IMR-90 (cell line): Measurements from ENCODE around the gene DALRD3. TPM values are rescaled to one million over a fixed set of nuclear protein-coding genes. Genes with fewer than 3 reads are reported as not detected.
A peak's percentile ranks its signal among the peaks of the same experiment; 100 is the strongest.

Experiments
- ATAC-seq: fragments of 200-7000 bp; cut with Tn5 transposase; 2 replicates; pipeline ENCODE4 v1.9.1; 2020; ENCODE audit warnings: low read depth, mild to moderate bottlenecking, moderate library complexity
- BruUV-seq: library from RNA; stranded (reverse); fragments of 400-500 nt; replicated peaks from 2 replicates; lab custom pipeline; 2021; lab: Mats Ljungman, UMichigan
- CTCF ChIA-PET: fragments of 300-600 bp; formaldehyde crosslinking; extraction: SDS; loops from one replicate; lab custom pipeline; 2021; ENCODE audit warnings: antibody characterized with exemption; lab: Yijun Ruan, JAX
- POLR2A ChIA-PET: fragments of 300-600 bp; sonication (Branson Sonifier 250); formaldehyde crosslinking; loops from one replicate; lab custom pipeline; 2022; ENCODE audit warnings: antibody characterized with exemption; ENCODE audit not compliant: unreplicated experiment; lab: Charles Lee
- DNase-seq: peaks from one replicate; pipeline ENCODE4 v3.0.0; 2013
- H2AFZ ChIP-seq: replicated peaks from 2 replicates; pipeline ENCODE3; 2013; ENCODE audit warnings: low read length, mild to moderate bottlenecking; ENCODE audit not compliant: poor library complexity
- H2AK5ac ChIP-seq: 2 replicates; pipeline ENCODE4 v1.6.1; 2013; ENCODE audit warnings: low read depth, low read length, inconsistent platforms
- H2AK9ac ChIP-seq: replicated peaks from 2 replicates; pipeline ENCODE3; 2013; ENCODE audit warnings: mild to moderate bottlenecking, low read depth, low read length, moderate library complexity; ENCODE audit not compliant: poor library complexity
- H2BK120ac ChIP-seq: 2 replicates; pipeline ENCODE4 v1.6.1; 2013; ENCODE audit warnings: low read depth, low read length, inconsistent platforms
- H2BK15ac ChIP-seq: 3 replicates; pipeline ENCODE4 v1.6.1; 2013; ENCODE audit warnings: low read depth, low read length, inconsistent platforms
- H2BK20ac ChIP-seq: 2 replicates; pipeline ENCODE4 v1.6.1; 2013; ENCODE audit warnings: low read depth, mild to moderate bottlenecking, inconsistent platforms, low read length, moderate library complexity
- H2BK5ac ChIP-seq: 2 replicates; pipeline ENCODE4 v1.6.1; 2013; ENCODE audit warnings: mild to moderate bottlenecking, low read depth, low read length, inconsistent platforms; ENCODE audit not compliant: poor library complexity, severe bottlenecking
- H3K14ac ChIP-seq: replicated peaks from 2 replicates; pipeline ENCODE4 v1.6.1; 2013; ENCODE audit warnings: low read depth, low read length, inconsistent platforms
- H3K18ac ChIP-seq: 2 replicates; pipeline ENCODE4 v1.6.1; 2013; ENCODE audit warnings: low read depth, low read length, control low read depth
- H3K23ac ChIP-seq: 2 replicates; pipeline ENCODE4 v1.6.1; 2013; ENCODE audit warnings: low read depth, low read length, inconsistent platforms
- H3K27ac ChIP-seq: 2 replicates; pipeline ENCODE4 v1.5.1; 2013; ENCODE audit warnings: mild to moderate bottlenecking, control low read depth, low read length; ENCODE audit not compliant: insufficient read depth
- H3K27me3 ChIP-seq: 2 replicates; pipeline ENCODE4 v1.6.1; 2013; ENCODE audit warnings: low read length; ENCODE audit not compliant: control insufficient read depth, insufficient read depth
- H3K36me3 ChIP-seq: 2 replicates; pipeline ENCODE4 v1.6.1; 2013; ENCODE audit warnings: low read length, mixed read lengths; ENCODE audit not compliant: control insufficient read depth, insufficient read depth
- H3K4ac ChIP-seq: 2 replicates; pipeline ENCODE4 v1.6.1; 2013; ENCODE audit warnings: low read depth, low read length, inconsistent platforms
- H3K4me1 ChIP-seq: 2 replicates; pipeline ENCODE4 v1.6.1; 2013; ENCODE audit warnings: low read length, mixed read lengths; ENCODE audit not compliant: control insufficient read depth, insufficient read depth
- H3K4me2 ChIP-seq: 2 replicates; pipeline ENCODE4 v1.6.1; 2013; ENCODE audit warnings: low read depth, mild to moderate bottlenecking, control low read depth, low read length, moderate library complexity
- H3K4me3 ChIP-seq: 2 replicates; pipeline ENCODE4 v1.5.1; 2013; ENCODE audit warnings: low read depth, mild to moderate bottlenecking, control low read depth, low read length, moderate library complexity; ENCODE audit not compliant: insufficient read depth
- H3K56ac ChIP-seq: 2 replicates; pipeline ENCODE4 v1.6.1; 2013; ENCODE audit warnings: low read length, inconsistent platforms; ENCODE audit not compliant: insufficient read depth; ENCODE audit errors: extremely low read depth
- H3K79me1 ChIP-seq, 2 experiments: 2 replicates each; pipeline ENCODE4 v1.6.1; 2013; ENCODE audit warnings: low read length in 2 of 2, inconsistent platforms in 1 of 2, low read depth in 1 of 2
- H3K9ac ChIP-seq: 2 replicates; pipeline ENCODE4 v1.6.1; 2013; ENCODE audit warnings: low read depth, low read length, control low read depth
- H3K9me1 ChIP-seq: 2 replicates; pipeline ENCODE4 v1.6.1; 2013; ENCODE audit warnings: low read length, inconsistent platforms; ENCODE audit not compliant: insufficient read depth
- H3K9me3 ChIP-seq: 2 replicates; pipeline ENCODE4 v1.6.1; 2013; ENCODE audit warnings: low read length; ENCODE audit not compliant: control insufficient read depth, insufficient read depth
- H4K20me1 ChIP-seq: 2 replicates; pipeline ENCODE4 v1.6.1; 2013; ENCODE audit warnings: low read length, inconsistent platforms; ENCODE audit not compliant: insufficient read depth
- H4K5ac ChIP-seq: 2 replicates; pipeline ENCODE4 v1.6.1; 2013; ENCODE audit warnings: mild to moderate bottlenecking, low read depth, low read length, control low read depth
- H4K8ac ChIP-seq, 2 experiments: 2 replicates each; pipeline ENCODE4 v1.6.1; 2013; ENCODE audit warnings: low read depth in 2 of 2, low read length in 2 of 2, control low read depth in 1 of 2, inconsistent platforms in 1 of 2
- H4K91ac ChIP-seq: 2 replicates; pipeline ENCODE4 v1.6.1; 2013; ENCODE audit warnings: low read depth, low read length, inconsistent platforms; ENCODE audit not compliant: insufficient read depth
- BHLHE40 ChIP-seq: fragments of 150-350 bp; IDR thresholded peaks from 2 replicates; pipeline ENCODE4 v1.6.1; 2016; ENCODE audit warnings: mild to moderate bottlenecking, low read depth, low read length
- CHD1 ChIP-seq: IDR thresholded peaks from 2 replicates; pipeline ENCODE4 v1.6.1; 2012; ENCODE audit warnings: low read depth, low read length, improper control_type of control experiment
- ELK1 ChIP-seq: fragments of 150-350 bp; IDR thresholded peaks from 2 replicates; pipeline ENCODE4 v1.6.1; 2016; ENCODE audit warnings: low read depth, mild to moderate bottlenecking, low read length, moderate library complexity, borderline replicate concordance
- FOS ChIP-seq: fragments of 150-350 bp; IDR thresholded peaks from 2 replicates; pipeline ENCODE4 v1.6.1; 2016; ENCODE audit warnings: low read depth, low read length
- MAFK ChIP-seq: IDR thresholded peaks from 2 replicates; pipeline ENCODE4 v1.6.1; 2012; ENCODE audit warnings: low read depth, low read length, improper control_type of control experiment
- MAZ ChIP-seq: IDR thresholded peaks from 2 replicates; pipeline ENCODE4 v1.6.1; 2012; ENCODE audit warnings: low read depth, mild to moderate bottlenecking, low read length, improper control_type of control experiment, moderate library complexity, borderline replicate concordance
- POLR2A ChIP-seq: IDR thresholded peaks from 2 replicates; pipeline ENCODE4 v1.6.1; 2012; ENCODE audit warnings: mild to moderate bottlenecking, low read depth, low read length
- RCOR1 ChIP-seq: IDR thresholded peaks from 2 replicates; pipeline ENCODE4 v1.6.1; 2012; ENCODE audit warnings: mild to moderate bottlenecking, low read length, improper control_type of control experiment; ENCODE audit not compliant: insufficient replicate concordance
- SMC3 ChIP-seq: fragments of 150-350 bp; IDR thresholded peaks from 2 replicates; pipeline ENCODE4 v1.6.1; 2016; ENCODE audit warnings: low read depth, mild to moderate bottlenecking, antibody characterized with exemption, low read length, moderate library complexity
- USF2 ChIP-seq: fragments of 150-350 bp; IDR thresholded peaks from 2 replicates; pipeline ENCODE4 v1.6.1; 2017; ENCODE audit warnings: mild to moderate bottlenecking, antibody characterized with exemption, low read length, low read depth
- WGBS, 2 experiments: methylation state at CpG; one replicate each; pipeline versions ENCODE4 v1.1.5 to v1.1.7; 2013; ENCODE audit warnings: missing lambda C conversion rate in 2 of 2; ENCODE audit not compliant: insufficient read length in 1 of 2; ENCODE audit errors: extremely low coverage in 2 of 2; 5-methylcytosine and 5-hydroxymethylcytosine counted together
- dilution Hi-C: fragments of 300-500 bp; cut with HindIII; formaldehyde crosslinking; loops from one replicate; pipeline ENCODE4 v1.14.3; 2018; ENCODE audit warnings: low sequenced_read_pairs; ENCODE audit not compliant: unreplicated experiment
- in situ Hi-C: fragments of 300-500 bp; cut with MboI; formaldehyde crosslinking; loops from 3 replicates; pipeline ENCODE4 v1.14.3; 2019; ENCODE audit warnings: low sequenced_read_pairs, inconsistent platforms, mixed read lengths
- intact Hi-C: fragments of 100-400 bp; cut with micrococcal nuclease; formaldehyde crosslinking; loops from 2 replicates; pipeline ENCODE4 v1.10.0; 2022
- polyA plus RNA-seq, 3 experiments: library from polyadenylated mRNA; depleted of rRNA; stranded (reverse); fragments of >200 nt; gene quantifications; 2 replicates each; pipeline ENCODE4 v1.2.3, GENCODE V29; 2012; ENCODE audit warnings: low replicate concordance in 1 of 3
- total RNA-seq: library from RNA; depleted of rRNA; stranded (reverse); fragments of >200 nt; gene quantifications from 2 replicates; pipeline ENCODE4 v1.2.3, GENCODE V29; 2012
- TF ChIP-seq, protein P1 (sequence below): conservative IDR thresholded peaks from 2 replicates; pipeline ENCODE4 v1.5.1; 2012; ENCODE audit warnings: mild to moderate bottlenecking, low read depth, low read length, improper control_type of control experiment

DALRD3 gene
- total and polyA plus RNA-seq, 2 of the 4 experiments (the other 2 are of a cell fraction): 27.8 to 42.2 TPM

DNA sequence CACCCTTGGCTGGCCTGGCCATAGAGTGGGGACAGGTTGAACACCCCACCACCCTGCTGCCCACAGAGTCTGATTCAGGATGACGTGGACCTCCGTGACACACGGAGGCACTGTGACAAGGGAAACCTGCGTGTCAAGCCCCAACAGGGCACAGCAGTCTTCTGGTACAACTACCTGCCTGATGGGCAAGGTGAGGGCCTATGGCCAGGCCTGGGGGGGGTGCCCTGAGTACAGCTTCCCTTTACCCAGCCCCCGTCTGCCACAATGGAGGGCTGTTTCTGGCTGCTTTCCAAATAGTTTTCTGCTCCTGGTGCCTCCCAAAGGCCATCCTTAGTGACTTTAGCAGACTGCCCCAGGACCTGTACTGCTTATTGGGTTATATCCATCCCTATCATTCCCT is 12.4 kb downstream of the DALRD3 start:
- 0 out of 2 replicates have a peak overlapping the region, but pooled peaks have one; percentile 88 for H3K14ac ChIP-seq
- ChIA-PET CTCF (no interaction called here), POLR2A (interaction anchor here (0.6 kb wide), 1 partner anchor 23 kb away, joined by 3 read pairs; the partner anchor contains the start of gene IMPDH2)
- peak overlapping the region; percentile 79; the same call in 1 of the 2 replicates for H3K27ac ChIP-seq
- H2AK5ac ChIP-seq: peak overlapping the region; percentile 87
- no peak overlapping the region for H2BK120ac ChIP-seq
- H2BK5ac ChIP-seq: no peak overlapping the region
- no peak for ATAC-seq
- H3K36me3 ChIP-seq: peaks cover 3% of the 10 kb centered on the region; the same call in 1 of the 2 replicates
- no TSS peak for BruUV-seq
- peak overlapping the region; percentile 83 to 98; a peak in 3 of 4 replicates for H4K8ac ChIP-seq
- no peaks in the 10 kb centered on the region for H3K9me3 ChIP-seq
- peak overlapping the region; percentile 71; the same call in 1 of the 2 replicates for H3K4me2 ChIP-seq
- peak overlapping the region; percentile 88 for H3K4ac ChIP-seq
- H3K18ac ChIP-seq: no peak overlapping the region
- H3K9ac ChIP-seq: no peak overlapping the region
- H3K56ac ChIP-seq: no peak overlapping the region
- H2AFZ ChIP-seq: peak overlapping the region; percentile 95
- H4K91ac ChIP-seq: peak overlapping the region; percentile 58; the same call in 1 of the 2 replicates
- dilution Hi-C loops: no loop called here
- H3K79me1 ChIP-seq: peaks cover 0 to 42% of the 10 kb centered on the region in 2 experiments; a peak in 2 of 4 replicates
- in situ Hi-C loops: no loop called here
- peaks cover 21% of the 10 kb centered on the region for H3K9me1 ChIP-seq
- peak overlapping the region; percentile 53 for H4K5ac ChIP-seq
- H3K27me3 ChIP-seq: no peaks in the 10 kb centered on the region
- no peak overlapping the region for H2BK20ac ChIP-seq
- 93% methylated on average over 2 of the region's 5 CpGs; no CpG with 5 or more reads in 1 of the 2 experiments for WGBS, 2 experiments
- H2BK15ac ChIP-seq: no peak overlapping the region; the same call in 2 of the 3 replicates
- peak overlapping the region; percentile 91 for H3K23ac ChIP-seq
- no peak for TF ChIP-seq ELK1
- TF ChIP-seq MAZ: no peak
- no peak for TF ChIP-seq USF2
- no peak for TF ChIP-seq FOS
- no peak for TF ChIP-seq SMC3
- no peak for TF ChIP-seq CHD1
- TF ChIP-seq BHLHE40: no peak
- TF ChIP-seq POLR2A: no peak
- TF ChIP-seq MAFK: no peak
- TF ChIP-seq, protein P1, sequence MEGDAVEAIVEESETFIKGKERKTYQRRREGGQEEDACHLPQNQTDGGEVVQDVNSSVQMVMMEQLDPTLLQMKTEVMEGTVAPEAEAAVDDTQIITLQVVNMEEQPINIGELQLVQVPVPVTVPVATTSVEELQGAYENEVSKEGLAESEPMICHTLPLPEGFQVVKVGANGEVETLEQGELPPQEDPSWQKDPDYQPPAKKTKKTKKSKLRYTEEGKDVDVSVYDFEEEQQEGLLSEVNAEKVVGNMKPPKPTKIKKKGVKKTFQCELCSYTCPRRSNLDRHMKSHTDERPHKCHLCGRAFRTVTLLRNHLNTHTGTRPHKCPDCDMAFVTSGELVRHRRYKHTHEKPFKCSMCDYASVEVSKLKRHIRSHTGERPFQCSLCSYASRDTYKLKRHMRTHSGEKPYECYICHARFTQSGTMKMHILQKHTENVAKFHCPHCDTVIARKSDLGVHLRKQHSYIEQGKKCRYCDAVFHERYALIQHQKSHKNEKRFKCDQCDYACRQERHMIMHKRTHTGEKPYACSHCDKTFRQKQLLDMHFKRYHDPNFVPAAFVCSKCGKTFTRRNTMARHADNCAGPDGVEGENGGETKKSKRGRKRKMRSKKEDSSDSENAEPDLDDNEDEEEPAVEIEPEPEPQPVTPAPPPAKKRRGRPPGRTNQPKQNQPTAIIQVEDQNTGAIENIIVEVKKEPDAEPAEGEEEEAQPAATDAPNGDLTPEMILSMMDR: no peak
- no peak for TF ChIP-seq RCOR1
- peaks cover 11% of the 10 kb centered on the region for H3K4me1 ChIP-seq
- H4K20me1 ChIP-seq: peaks cover 18% of the 10 kb centered on the region
- intact Hi-C loops: loop anchor here (2.0 kb wide), 1 partner anchor 17 kb away; no protein-coding TSS in a partner anchor
- DNase-seq: no peak
- H2AK9ac ChIP-seq: peak overlapping the region; percentile 99
- H3K4me3 ChIP-seq: no peak overlapping the region
